Right hindlimb (tissue), 1 donor: ENCODE data around the gene COL20A1.
"Not testable (repeated sequence)": the region's sequence is repeated elsewhere in the genome, so short reads cannot be mapped to it uniquely, and the experiment has no call there.

Experiments
- DNase-seq: peaks from one replicate; pipeline ENCODE4 v3.0.0-alpha.2; 2018

COL20A1 gene

DNA sequence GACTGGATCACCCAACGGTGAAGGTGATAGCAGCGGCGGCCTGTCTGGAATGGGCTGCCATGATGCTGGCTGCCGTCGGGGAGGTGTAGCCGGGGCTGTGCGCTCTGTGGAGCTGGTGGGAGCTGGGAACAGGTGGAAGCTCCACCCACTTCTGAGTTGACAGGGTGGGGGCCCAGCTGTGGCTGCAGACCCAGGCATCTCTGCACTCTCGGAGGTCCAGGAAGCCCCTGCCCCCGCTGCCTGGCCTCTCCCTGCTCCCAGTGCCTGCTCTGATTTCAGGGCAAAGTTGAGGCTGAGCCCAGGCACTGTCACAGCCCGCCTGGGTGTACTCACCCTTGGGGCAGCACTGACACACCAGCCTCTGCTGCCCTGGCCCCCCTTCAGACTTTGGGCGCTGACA lies 86.3 kb downstream of the COL20A1 start:
- no peak for DNase-seq

DNA sequence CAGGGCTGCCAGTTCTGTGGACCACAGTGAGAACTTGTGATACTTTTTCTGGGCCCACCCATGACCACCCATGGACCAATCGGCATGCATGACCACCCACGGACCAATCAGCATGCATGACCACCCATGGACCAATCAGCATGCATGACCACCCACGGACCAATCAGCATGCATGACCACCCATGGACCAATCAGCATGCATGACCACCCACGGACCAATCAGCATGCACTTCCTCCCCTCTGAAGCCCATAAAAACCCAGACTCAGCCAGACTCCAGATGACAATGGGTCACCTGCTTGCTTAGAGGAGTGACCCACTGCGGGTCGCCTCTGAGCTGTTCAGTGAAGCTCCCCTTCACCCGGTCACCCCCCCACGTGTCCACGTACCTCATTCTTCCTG lies 86.9 kb downstream of the COL20A1 start:
- not testable (repeated sequence) for DNase-seq

DNA sequence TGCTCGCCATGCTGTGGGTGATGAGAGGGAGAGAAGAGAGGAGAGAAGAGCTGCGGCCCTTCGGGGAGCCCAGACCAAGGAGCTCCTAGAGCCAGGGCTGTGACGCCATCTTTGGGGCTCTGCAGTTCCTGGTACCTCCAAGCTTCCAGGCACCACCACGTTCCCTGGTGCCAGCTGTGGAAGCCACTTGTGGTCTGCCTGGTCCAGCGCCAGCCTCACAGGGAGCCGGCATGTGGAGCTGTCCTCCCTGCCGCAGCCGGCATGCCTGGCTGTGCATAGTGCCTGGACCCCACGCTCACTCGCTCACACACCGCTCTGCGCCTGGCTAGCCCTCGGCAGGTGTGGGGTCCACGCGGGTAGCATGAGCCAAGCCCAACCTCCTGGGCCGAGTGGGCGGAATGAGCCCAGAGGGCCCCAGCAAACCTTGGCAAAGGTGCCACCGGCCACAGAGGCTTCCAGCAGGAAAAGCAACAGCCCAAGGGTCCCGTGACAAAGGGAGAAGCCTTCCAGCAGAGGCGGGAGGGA lies 87.4 kb downstream of the COL20A1 start:
- DNase-seq: no peak

DNA sequence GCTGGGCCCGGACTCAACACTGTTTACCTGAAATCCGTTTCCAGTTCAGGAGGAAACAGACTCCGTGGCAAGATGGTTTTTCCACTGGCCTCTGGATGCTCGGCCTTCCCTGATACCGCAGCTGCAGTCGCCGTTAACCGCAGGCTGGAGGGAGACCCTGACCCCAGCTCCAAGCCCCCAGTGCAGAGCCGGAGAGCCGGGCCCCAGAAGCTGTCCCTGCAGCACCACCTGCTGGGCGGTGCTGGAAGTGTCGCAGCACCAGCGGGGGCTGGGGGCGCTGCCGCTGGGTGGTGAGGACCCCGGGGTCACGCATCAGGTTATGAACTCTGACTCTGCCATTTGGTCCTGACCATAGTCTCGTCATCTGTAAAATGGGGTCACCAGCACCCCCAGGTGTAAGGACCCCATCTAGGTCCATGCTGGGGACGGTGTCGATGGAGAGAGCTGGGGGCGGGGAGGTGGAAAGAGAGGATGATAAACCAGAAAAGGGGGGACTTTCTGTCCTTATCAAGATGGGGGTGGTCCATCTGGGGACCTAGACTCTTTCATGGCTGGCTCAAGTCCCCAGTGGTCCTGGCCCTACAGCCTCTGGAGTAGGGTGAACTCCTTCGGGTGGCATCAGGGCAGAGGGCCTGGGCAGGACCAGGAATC lies 88.9 kb downstream of the COL20A1 start:
- no peak for DNase-seq

DNA sequence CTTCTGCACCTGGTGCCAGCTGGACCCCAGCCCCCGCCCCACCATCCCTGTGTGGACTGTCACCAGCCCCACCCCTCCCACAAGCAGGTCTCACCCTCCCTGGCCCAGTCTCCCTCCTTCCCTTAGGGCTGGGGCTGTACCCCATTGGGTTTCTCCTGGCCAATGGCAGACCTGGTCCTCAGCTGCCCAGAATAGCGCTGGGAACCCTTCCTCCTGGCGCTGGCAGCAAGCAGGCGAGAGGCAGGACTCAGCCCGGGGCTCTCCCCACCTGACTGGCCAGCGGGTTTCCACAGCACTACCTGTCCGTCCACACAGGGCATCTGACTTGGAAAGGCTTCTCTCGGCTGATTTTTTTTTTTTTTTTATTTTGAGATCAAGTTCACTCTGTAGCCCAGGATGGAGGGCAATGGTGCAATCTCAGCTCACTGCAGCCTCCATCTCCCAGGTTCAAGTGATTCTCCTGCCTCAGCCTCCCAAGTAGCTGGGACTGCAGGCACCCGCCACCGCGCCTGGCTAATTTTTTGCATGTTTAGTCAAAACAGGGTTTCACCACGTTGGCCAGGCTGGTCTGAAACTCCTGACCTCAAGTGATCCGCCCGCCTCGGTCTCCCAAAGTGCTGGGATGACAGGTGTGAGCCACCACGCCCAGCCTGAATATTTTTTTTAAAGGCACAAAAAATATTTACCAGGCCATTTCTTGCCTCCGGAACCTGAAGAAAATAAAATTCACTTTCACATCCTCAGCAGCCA lies 89.7 kb downstream of the COL20A1 start:
- DNase-seq: no peak

DNA sequence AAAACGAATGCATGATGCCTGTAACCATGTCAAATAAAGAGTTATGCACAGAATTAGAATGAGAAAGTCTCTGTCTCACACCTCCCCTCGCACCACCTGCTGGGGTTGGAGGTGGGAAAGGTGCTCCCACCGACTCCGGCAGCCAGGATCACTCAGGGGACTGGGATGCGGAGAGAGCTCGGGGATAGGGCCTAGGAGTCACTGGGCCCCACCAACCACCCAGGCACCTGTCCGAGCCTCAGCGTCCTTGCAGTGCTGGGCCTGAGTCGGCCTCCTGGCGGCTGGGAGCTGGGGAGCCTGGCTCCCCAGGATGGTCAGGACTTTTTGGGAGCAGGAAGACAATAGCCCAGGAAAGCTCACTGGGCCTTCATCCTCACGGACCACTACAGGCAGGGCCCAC lies 90.6 kb downstream of the COL20A1 start:
- DNase-seq: no peak

DNA sequence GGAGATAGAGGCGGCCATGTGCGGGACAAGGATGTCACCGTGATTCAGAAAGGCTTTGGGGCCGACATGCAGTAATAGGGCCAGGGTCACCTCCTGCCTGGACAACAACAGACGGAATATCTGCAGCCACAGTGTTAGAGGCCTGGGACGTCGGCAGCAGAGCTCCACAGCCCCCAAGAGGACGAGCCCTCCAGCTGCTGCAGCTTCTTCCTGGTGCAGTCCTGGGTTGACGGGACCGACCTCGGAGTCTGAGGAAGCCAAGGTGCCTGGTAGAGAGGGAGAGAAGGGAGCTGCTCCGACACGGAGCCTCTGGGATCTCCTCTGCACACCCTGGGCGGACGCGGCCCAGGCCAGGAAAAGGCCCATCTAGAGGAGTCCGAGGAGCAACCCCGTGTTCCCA lies 91.3 kb downstream of the COL20A1 start:
- no peak for DNase-seq
